Testis (tissue), 3 donors: ENCODE results near the gene MYG1. TPM values are rescaled to one million over a fixed set of nuclear protein-coding genes. Genes with fewer than 3 reads are reported as not detected.

Experiments
- DNase-seq: peaks from one replicate; pipeline ENCODE4 v3.0.0-alpha.2; 2019
- H3K27ac ChIP-seq, 2 donors: fragments of 200-600 bp; sonication (generic); one replicate each; pipeline ENCODE4 v1.5.1; 2019
- H3K27me3 ChIP-seq: fragments of 200-600 bp; sonication (generic); one replicate; pipeline ENCODE4 v1.5.1; 2019
- H3K36me3 ChIP-seq: fragments of 200-600 bp; sonication (generic); one replicate; pipeline ENCODE4 v1.5.1; 2017; ENCODE audit warnings: low read depth; ENCODE audit errors: missing control alignments
- H3K4me1 ChIP-seq: fragments of 200-600 bp; sonication (generic); one replicate; pipeline ENCODE4 v1.5.1; 2019
- H3K4me3 ChIP-seq, 2 donors: fragments of 200-600 bp; sonication (generic); one replicate each; pipeline ENCODE4 v1.5.1; 2017 to 2019
- H3K9me3 ChIP-seq: fragments of 200-600 bp; sonication (generic); one replicate; pipeline ENCODE4 v1.5.1; 2017
- POLR2A ChIP-seq: fragments of 450-650 bp; IDR thresholded peaks from one replicate; pipeline ENCODE4 v1.6.1; 2017; ENCODE audit warnings: antibody characterized with exemption, mild to moderate bottlenecking, moderate library complexity
- WGBS, 2 donors: methylation state at CpG; one replicate each; pipeline ENCODE4 v1.1.5; 2018; 5-methylcytosine and 5-hydroxymethylcytosine counted together
- intact Hi-C: fragments of 100-400 bp; cut with DNase I; formaldehyde crosslinking; loops from one replicate; pipeline ENCODE4 v1.15.1; 2023; ENCODE audit warnings: low total_unique reads
- polyA plus RNA-seq: library from polyadenylated mRNA; stranded (reverse); fragments of 350-450 nt; fragmentation: Illumina TruSeq; extraction: RNeasy Lipid Tissue Mini Kit (QIAGEN cat#74804); gene quantifications from one replicate; pipeline ENCODE4 v1.2.3, GENCODE V29; 2014; ENCODE audit warnings: low read depth, low replicate concordance; ENCODE audit not compliant: insufficient read depth
- total RNA-seq, 2 donors: library from RNA; depleted of rRNA; stranded (reverse); fragments of >200 nt; gene quantifications; one replicate each; pipeline ENCODE4 v1.2.3, GENCODE V29; 2016
- TF ChIP-seq, protein P1 (sequence below), 3 experiments: fragments of 450-650 bp in 2 of 3; fragments of 200-600 bp in 1 of 3; sonication (generic) in 1 of 3; IDR thresholded peaks; one replicate each; pipeline ENCODE4 v1.5.1; 2016 to 2019; ENCODE audit warnings: antibody characterized with exemption in 3 of 3, mild to moderate bottlenecking in 2 of 3, moderate library complexity in 1 of 3

Gene MYG1
- total and polyA plus RNA-seq, 3 donors from 2014 or later, result 106 to 287 (median 117) TPM

- peak overlapping the region; percentile 71 to 83 for H3K27ac ChIP-seq
- DNase-seq, result peak; percentile 33
- intact Hi-C loops, result loop anchor here (10.0 kb wide), 1 partner anchor 179 kb away; the partner anchor contains the start of genes NPFF and TARBP2
- no peaks in the 10 kb centered on the region for H3K9me3 ChIP-seq
- 1% methylated on average over 16 to 50 of the region's 50 CpGs for WGBS, 2 donors
- peak overlapping the region; percentile 62 to 67 for H3K4me3 ChIP-seq
- TF ChIP-seq POLR2A, result no peak
- TF ChIP-seq, protein P1, sequence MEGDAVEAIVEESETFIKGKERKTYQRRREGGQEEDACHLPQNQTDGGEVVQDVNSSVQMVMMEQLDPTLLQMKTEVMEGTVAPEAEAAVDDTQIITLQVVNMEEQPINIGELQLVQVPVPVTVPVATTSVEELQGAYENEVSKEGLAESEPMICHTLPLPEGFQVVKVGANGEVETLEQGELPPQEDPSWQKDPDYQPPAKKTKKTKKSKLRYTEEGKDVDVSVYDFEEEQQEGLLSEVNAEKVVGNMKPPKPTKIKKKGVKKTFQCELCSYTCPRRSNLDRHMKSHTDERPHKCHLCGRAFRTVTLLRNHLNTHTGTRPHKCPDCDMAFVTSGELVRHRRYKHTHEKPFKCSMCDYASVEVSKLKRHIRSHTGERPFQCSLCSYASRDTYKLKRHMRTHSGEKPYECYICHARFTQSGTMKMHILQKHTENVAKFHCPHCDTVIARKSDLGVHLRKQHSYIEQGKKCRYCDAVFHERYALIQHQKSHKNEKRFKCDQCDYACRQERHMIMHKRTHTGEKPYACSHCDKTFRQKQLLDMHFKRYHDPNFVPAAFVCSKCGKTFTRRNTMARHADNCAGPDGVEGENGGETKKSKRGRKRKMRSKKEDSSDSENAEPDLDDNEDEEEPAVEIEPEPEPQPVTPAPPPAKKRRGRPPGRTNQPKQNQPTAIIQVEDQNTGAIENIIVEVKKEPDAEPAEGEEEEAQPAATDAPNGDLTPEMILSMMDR (IDR thresholded peaks at IDR 0.05), result no peak
- no peaks in the 10 kb centered on the region for H3K36me3 ChIP-seq
- H3K4me1 ChIP-seq, result peaks cover 16% of the 10 kb centered on the region
- H3K27me3 ChIP-seq, result no peaks in the 10 kb centered on the region
Measured at GRCh38 chr12:53325511-53326061, 26.1 kb downstream of the MYG1 start.

- Histone ChIP-seq H3K27me3 (no peaks in the 10 kb centered on the region), H3K36me3 (no peaks in the 10 kb centered on the region), H3K4me3 (peak overlapping the region in 1 of 2 donors; percentile 67), H3K27ac (no peak overlapping the region), H3K9me3 (no peaks in the 10 kb centered on the region), H3K4me1 (peaks cover 14% of the 10 kb centered on the region)
- DNase-seq, result no peak
- TF ChIP-seq POLR2A, result no peak
- TF ChIP-seq, protein P1 (IDR thresholded peaks at IDR 0.05), result no peak
- intact Hi-C loops, result loop anchor here (10.0 kb wide), 1 partner anchor 178 kb away; the partner anchor contains the start of genes NPFF and TARBP2
- 51 to 57% methylated on average over 8 of the region's 8 CpGs for WGBS, 2 donors
Measured at GRCh38 chr12:53326460-53327185, 27.1 kb downstream of the MYG1 start.

- TF ChIP-seq, protein P1 (IDR thresholded peaks at IDR 0.05), result peak in 1 of 3 experiments; percentile 24
- TF ChIP-seq POLR2A, result no peak
- 85 to 91% methylated on average over 3 of the region's 3 CpGs for WGBS, 2 donors
- no peak overlapping the region for H3K4me3 ChIP-seq
- H3K27me3 ChIP-seq, result no peaks in the 10 kb centered on the region
- H3K9me3 ChIP-seq, result no peaks in the 10 kb centered on the region
- no peak overlapping the region for H3K27ac ChIP-seq
- H3K36me3 ChIP-seq, result no peaks in the 10 kb centered on the region
- peaks cover 9% of the 10 kb centered on the region for H3K4me1 ChIP-seq
- intact Hi-C loops, result loop anchor here (10.0 kb wide), 1 partner anchor 177 kb away; the partner anchor contains the start of genes NPFF and TARBP2
- DNase-seq, result no peak
Measured at GRCh38 chr12:53327435-53328042, 28.0 kb downstream of the MYG1 start.

DNA sequence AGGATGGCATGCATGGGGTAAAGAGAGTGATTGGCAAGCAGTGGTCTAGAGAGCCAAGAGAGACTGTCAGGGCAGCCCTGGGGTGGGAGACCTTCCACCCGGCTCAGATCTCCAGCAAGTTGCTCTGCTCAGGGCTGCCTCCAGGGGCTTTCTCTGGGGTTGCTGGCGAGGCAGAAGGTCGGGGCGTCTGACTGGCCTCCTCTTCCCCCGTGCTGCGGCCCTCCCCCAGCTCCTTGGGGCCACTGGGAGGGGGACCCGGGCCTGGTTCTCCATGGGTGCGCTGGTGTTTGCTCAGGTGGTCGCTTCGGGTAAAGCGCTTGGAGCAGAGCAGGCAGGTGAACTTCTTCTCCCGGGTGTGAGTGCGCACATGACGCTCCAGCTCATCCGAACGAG, 28.5 kb downstream of the MYG1 start:
- 57 to 69% methylated on average over 13 to 16 of the region's 16 CpGs for WGBS, 2 donors
- intact Hi-C loops, result loop anchor here (10.0 kb wide), 1 partner anchor 177 kb away; the partner anchor contains the start of genes NPFF and TARBP2
- no peak for TF ChIP-seq POLR2A
- TF ChIP-seq, protein P1 (IDR thresholded peaks at IDR 0.05), result no peak

More for the DNA sequence above, 28.5 kb downstream of the MYG1 start:
- H3K4me1 ChIP-seq, result peaks cover 9% of the 10 kb centered on the region
- H3K27me3 ChIP-seq, result no peaks in the 10 kb centered on the region
- no peak for DNase-seq
- no peaks in the 10 kb centered on the region for H3K36me3 ChIP-seq
- H3K27ac ChIP-seq, result no peak overlapping the region
- H3K4me3 ChIP-seq, result no peak overlapping the region
- H3K9me3 ChIP-seq, result no peaks in the 10 kb centered on the region
